OCI-M2 (cell line): ENCODE results near the gene C1QTNF7.

Source experiments
- DNase-seq: peaks from one replicate; lab custom pipeline; 2025; ENCODE audit not compliant: unreplicated experiment; lab: John Stamatoyannopoulos, UW

C1QTNF7 gene

GRCh38 chr4:15413623-15414019 is 14.2 kb upstream of the C1QTNF7 start:
- DNase-seq, result no peak

GRCh38 chr4:15414551-15415091 is 13.2 kb upstream of the C1QTNF7 start:
- no peak for DNase-seq

- DNase-seq, result no peak
These were observed 11.2 kb upstream of the C1QTNF7 start for GRCh38 chr4:15416357-15417232.

GRCh38 chr4:15417233-15417660 is 10.6 kb upstream of the C1QTNF7 start:
- no peak for DNase-seq

- DNase-seq, result no peak
These were observed 8.9 kb upstream of the C1QTNF7 start for GRCh38 chr4:15418956-15419355.

GRCh38 chr4:15420642-15421041 is 7.2 kb upstream of the C1QTNF7 start:
- no peak for DNase-seq

- no peak for DNase-seq
These were observed 4.5 kb upstream of the C1QTNF7 start for GRCh38 chr4:15423285-15423711.

GRCh38 chr4:15425520-15425919 is 2.3 kb upstream of the C1QTNF7 start:
- no peak for DNase-seq

- no peak for DNase-seq
These were observed 672 bp upstream of the C1QTNF7 start for GRCh38 chr4:15427161-15427560.

GRCh38 chr4:15428611-15429010 is 778 bp downstream of the C1QTNF7 start:
- DNase-seq, result no peak

GRCh38 chr4:15434091-15434490 is 6.3 kb downstream of the C1QTNF7 start:
- DNase-seq, result no peak

- no peak for DNase-seq
These were observed 6.8 kb downstream of the C1QTNF7 start for GRCh38 chr4:15434676-15435075.

- DNase-seq, result no peak
These were observed 8.7 kb downstream of the C1QTNF7 start for GRCh38 chr4:15436513-15436912.

GRCh38 chr4:15438939-15439524 is 11.2 kb downstream of the C1QTNF7 start:
- no peak for DNase-seq

- no peak for DNase-seq
These were observed 15.7 kb downstream of the C1QTNF7 start for GRCh38 chr4:15443371-15444160.

- DNase-seq, result no peak
These were observed 16.4 kb downstream of the C1QTNF7 start for GRCh38 chr4:15444276-15444675.

GRCh38 chr4:15444879-15445547 is 17.2 kb downstream of the C1QTNF7 start:
- DNase-seq, result no peak

GRCh38 chr4:15451181-15451865 is 23.5 kb downstream of the C1QTNF7 start:
- DNase-seq, result no peak

- DNase-seq, result no peak
These were observed 24.3 kb downstream of the C1QTNF7 start for GRCh38 chr4:15451866-15452765.
